ENCODE data around the gene CADPS2. TPM values are rescaled to one million over a fixed set of nuclear protein-coding genes. Genes with fewer than 3 reads are reported as not detected.

CADPS2 gene
- total RNA-seq, 1 donor from 2014 or later = 3.1 TPM

DNA sequence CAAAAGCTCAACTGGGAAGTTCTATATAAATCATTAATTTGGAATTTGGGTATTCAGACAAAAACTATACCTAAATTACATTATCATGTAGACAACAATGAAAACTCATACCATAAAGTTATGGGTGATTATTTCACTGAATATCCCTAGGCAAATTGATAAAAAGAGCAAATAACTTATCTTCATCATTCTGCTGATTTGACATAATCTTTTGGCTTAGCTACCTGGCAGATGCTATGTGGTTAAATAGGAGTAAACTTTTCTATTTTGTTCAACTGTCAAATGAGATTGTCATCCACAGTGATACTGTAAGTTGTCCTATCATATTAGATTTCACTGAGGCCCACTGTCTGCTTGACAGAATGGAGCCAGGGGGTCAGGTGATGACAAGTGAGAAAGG lies 432.8 kb downstream of the CADPS2 start:
- no peaks in the 10 kb centered on the region for H3K27me3 Mint-ChIP-seq (ENCODE audit: low read depth)
- H3K27ac Mint-ChIP-seq (ENCODE audit: unreplicated experiment) = no peak overlapping the region
- no peaks in the 10 kb centered on the region for H3K36me3 Mint-ChIP-seq (ENCODE audit: low read depth)
- DNase-seq (ENCODE audit: low read depth, low spot score) = no peak
- H3K4me3 Mint-ChIP-seq = no peak overlapping the region
- no peaks in the 10 kb centered on the region for H3K4me1 Mint-ChIP-seq
- H3K9me3 Mint-ChIP-seq = no peaks in the 10 kb centered on the region
- TF ChIP-seq CTCF (conservative IDR thresholded peaks at IDR 0.05) = no peak

DNA sequence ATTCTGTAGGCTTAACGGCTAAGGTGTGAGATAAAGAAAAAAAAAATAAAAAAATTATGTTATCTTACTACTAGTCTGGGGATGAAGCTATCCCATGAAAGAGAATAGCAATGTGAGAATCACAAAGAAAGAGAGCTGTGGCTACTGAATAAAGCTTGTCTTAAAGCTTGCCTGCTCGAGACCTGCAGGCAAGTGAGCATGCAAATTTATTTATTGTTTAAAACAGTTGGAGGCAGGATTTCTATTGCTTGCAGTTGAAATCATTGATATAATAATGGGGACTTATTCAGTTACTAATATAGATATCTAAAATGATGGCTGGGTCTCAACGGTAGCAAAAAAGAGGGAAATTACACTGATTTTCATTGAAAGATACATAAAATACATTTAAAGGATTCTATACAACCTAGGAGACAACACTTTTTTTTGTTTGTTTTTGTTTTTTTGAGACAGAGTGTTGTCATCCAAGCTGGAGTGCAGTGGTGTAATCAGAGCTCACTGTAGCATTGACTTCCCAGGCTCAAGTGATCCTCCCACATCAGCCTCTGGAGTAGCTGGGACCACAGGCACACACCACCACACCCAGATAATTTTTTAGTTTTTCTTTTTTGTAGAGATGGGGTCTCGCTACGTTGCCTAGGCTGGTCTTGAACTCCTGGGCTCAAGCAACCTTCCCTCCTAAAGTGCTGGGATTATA lies 437.2 kb downstream of the CADPS2 start:
- TF ChIP-seq CTCF (conservative IDR thresholded peaks at IDR 0.05) = no peak
- no peak for DNase-seq (ENCODE audit: low read depth, low spot score)
- H3K27me3 Mint-ChIP-seq (ENCODE audit: low read depth) = no peaks in the 10 kb centered on the region
- peaks cover under 1% of the 10 kb centered on the region for H3K36me3 Mint-ChIP-seq (ENCODE audit: low read depth)
- no peak overlapping the region for H3K4me3 Mint-ChIP-seq
- peaks cover 4% of the 10 kb centered on the region for H3K9me3 Mint-ChIP-seq
- no peak overlapping the region for H3K27ac Mint-ChIP-seq (ENCODE audit: unreplicated experiment)
- H3K4me1 Mint-ChIP-seq = no peaks in the 10 kb centered on the region

GRCh38 chr7:122442929-122443328 lies 443.3 kb downstream of the CADPS2 start:
- Mint-ChIP-seq H3K27ac (ENCODE audit: unreplicated experiment) (no peak overlapping the region), H3K27me3 (ENCODE audit: low read depth) (no peaks in the 10 kb centered on the region), H3K4me1 (peaks cover 13% of the 10 kb centered on the region), H3K36me3 (ENCODE audit: low read depth) (peaks cover 3% of the 10 kb centered on the region), H3K4me3 (no peak overlapping the region), H3K9me3 (peaks cover 3% of the 10 kb centered on the region)
- no peak for DNase-seq (ENCODE audit: low read depth, low spot score)
- TF ChIP-seq CTCF (conservative IDR thresholded peaks at IDR 0.05) = no peak

- H3K27ac Mint-ChIP-seq (ENCODE audit: unreplicated experiment) = peak overlapping the region; percentile 13
- DNase-seq (ENCODE audit: low read depth, low spot score) = no peak
- H3K4me1 Mint-ChIP-seq = peaks cover 39% of the 10 kb centered on the region
- no peak for TF ChIP-seq CTCF (conservative IDR thresholded peaks at IDR 0.05)
- no peaks in the 10 kb centered on the region for H3K36me3 Mint-ChIP-seq (ENCODE audit: low read depth)
- no peaks in the 10 kb centered on the region for H3K9me3 Mint-ChIP-seq
- no peaks in the 10 kb centered on the region for H3K27me3 Mint-ChIP-seq (ENCODE audit: low read depth)
- peak overlapping the region; percentile 20 for H3K4me3 Mint-ChIP-seq
Observed at GRCh38 chr7:122438492-122438891, 447.8 kb downstream of the CADPS2 start.

DNA sequence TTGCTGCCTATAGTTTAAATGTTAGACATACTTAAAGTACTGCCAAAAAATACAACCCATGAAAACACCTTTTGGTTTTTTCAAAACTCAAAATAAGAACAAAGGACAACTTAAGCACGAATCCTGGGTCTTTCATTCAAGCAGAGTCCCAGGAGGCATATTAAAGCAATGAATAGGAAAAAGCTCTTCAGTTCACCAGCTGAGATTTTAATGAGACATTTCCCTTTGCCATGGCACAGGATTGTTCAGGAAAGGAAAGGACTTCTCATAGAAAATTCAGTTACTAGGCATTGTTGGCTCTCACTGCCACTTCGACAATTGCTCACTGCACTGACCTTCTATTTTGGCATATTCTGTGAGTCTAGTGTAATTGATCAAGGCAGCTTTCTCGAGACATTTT lies 448.3 kb downstream of the CADPS2 start:
- DNase-seq (ENCODE audit: low read depth, low spot score) = no peak
- peaks cover 40% of the 10 kb centered on the region for H3K4me1 Mint-ChIP-seq
- no peaks in the 10 kb centered on the region for H3K27me3 Mint-ChIP-seq (ENCODE audit: low read depth)
- H3K27ac Mint-ChIP-seq (ENCODE audit: unreplicated experiment) = no peak overlapping the region
- H3K9me3 Mint-ChIP-seq = no peaks in the 10 kb centered on the region
- H3K4me3 Mint-ChIP-seq = peak overlapping the region; percentile 20
- no peak for TF ChIP-seq CTCF (conservative IDR thresholded peaks at IDR 0.05)
- H3K36me3 Mint-ChIP-seq (ENCODE audit: low read depth) = no peaks in the 10 kb centered on the region
